Measurements from ENCODE around the gene CCDC32.
"Not testable (repeated sequence)": the region's sequence is repeated elsewhere in the genome, so short reads cannot be mapped to it uniquely, and the experiment has no call there.

Gene CCDC32

GRCh38 chr15:40564591-40565332, at the start of gene CCDC32:
Gene CCDC32, minus strand, starts transcription at chr15:40565042. Its CDS starts 2,027 bp downstream, at chr15:40563015.
- DNase-seq (ENCODE audit: low read depth, low spot score), result peak; percentile 93

- no peak for DNase-seq (ENCODE audit: low read depth, low spot score)
These were observed 48.2 kb upstream of the CCDC32 start for GRCh38 chr15:40613080-40613479.

GRCh38 chr15:40603935-40604334, 39.1 kb upstream of the CCDC32 start:
- no peak for DNase-seq (ENCODE audit: low read depth, low spot score)

- no peak for DNase-seq (ENCODE audit: low read depth, low spot score)
These were observed 36.1 kb upstream of the CCDC32 start for GRCh38 chr15:40600956-40601355.

- DNase-seq (ENCODE audit: low read depth, low spot score), result no peak
These were observed 33.8 kb upstream of the CCDC32 start for GRCh38 chr15:40598672-40599071.

GRCh38 chr15:40598126-40598525, 33.3 kb upstream of the CCDC32 start:
- no peak for DNase-seq (ENCODE audit: low read depth, low spot score)

GRCh38 chr15:40597024-40597423, 32.2 kb upstream of the CCDC32 start:
- DNase-seq (ENCODE audit: low read depth, low spot score), result no peak

GRCh38 chr15:40595773-40596172, 30.9 kb upstream of the CCDC32 start:
- no peak for DNase-seq (ENCODE audit: low read depth, low spot score)

- no peak for DNase-seq (ENCODE audit: low read depth, low spot score)
These were observed 30.4 kb upstream of the CCDC32 start for GRCh38 chr15:40595219-40595618.

- DNase-seq (ENCODE audit: low read depth, low spot score), result no peak
These were observed 29.6 kb upstream of the CCDC32 start for GRCh38 chr15:40594429-40594836.

- DNase-seq (ENCODE audit: low read depth, low spot score), result peak; percentile 98
These were observed 29.0 kb upstream of the CCDC32 start, which contains the start of gene KNL1 for GRCh38 chr15:40593588-40594428. Gene KNL1, plus strand, starts transcription at chr15:40594249. Its CDS starts 8,683 bp downstream, at chr15:40602932.

GRCh38 chr15:40593165-40593564, 28.3 kb upstream of the CCDC32 start:
- no peak for DNase-seq (ENCODE audit: low read depth, low spot score)

GRCh38 chr15:40591389-40591788, 26.5 kb upstream of the CCDC32 start:
- no peak for DNase-seq (ENCODE audit: low read depth, low spot score)

- DNase-seq (ENCODE audit: low read depth, low spot score), result no peak
These were observed 25.8 kb upstream of the CCDC32 start for GRCh38 chr15:40590667-40591050.

- no peak for DNase-seq (ENCODE audit: low read depth, low spot score)
These were observed 19.3 kb upstream of the CCDC32 start for GRCh38 chr15:40584191-40584590.

GRCh38 chr15:40582726-40583246, 17.9 kb upstream of the CCDC32 start:
- no peak for DNase-seq (ENCODE audit: low read depth, low spot score)

GRCh38 chr15:40581796-40582195, 17.0 kb upstream of the CCDC32 start:
- not testable (repeated sequence) for DNase-seq (ENCODE audit: low read depth, low spot score)

GRCh38 chr15:40578892-40579291, 14.1 kb upstream of the CCDC32 start:
- DNase-seq (ENCODE audit: low read depth, low spot score), result no peak

- DNase-seq (ENCODE audit: low read depth, low spot score), result not testable (repeated sequence)
These were observed 12.1 kb upstream of the CCDC32 start for GRCh38 chr15:40576914-40577313.

GRCh38 chr15:40575113-40575512, 10.3 kb upstream of the CCDC32 start:
- DNase-seq (ENCODE audit: low read depth, low spot score), result no peak

GRCh38 chr15:40569129-40569953, 4.5 kb upstream of the CCDC32 start, which contains the start of gene RPUSD2:
Gene RPUSD2, plus strand, starts transcription at chr15:40569299. Its CDS starts 39 bp downstream, at chr15:40569338.
- DNase-seq (ENCODE audit: low read depth, low spot score), result peak; percentile 42

Data from brain pericyte (primary cell).